HEK293 (cell line): Measurements from ENCODE around the gene CDKN2AIP.

Experiments used
- CTCF ChIA-PET: fragments of 350-600 bp; formaldehyde crosslinking; extraction: SDS; loops from one replicate; lab custom pipeline; 2021; ENCODE audit warnings: antibody characterized with exemption; lab: Yijun Ruan, JAX
- POLR2A ChIA-PET: fragments of 300-600 bp; formaldehyde crosslinking; extraction: SDS; loops from one replicate; lab custom pipeline; 2020; ENCODE audit warnings: antibody characterized with exemption, inconsistent platforms; lab: Yijun Ruan, JAX
- H3K27ac ChIP-seq: fragments of 200-500 bp; sonication (Bioruptor generic); 2 replicates; pipeline ENCODE4 v1.5.1; 2014; ENCODE audit warnings: low read depth, low read length, control low read depth, inconsistent platforms; ENCODE audit errors: extremely low read depth
- H3K36me3 ChIP-seq, 2 experiments: fragments of 200-500 bp in 1 of 2; sonication (Bioruptor generic) in 1 of 2; 1 replicate in 1 of 2; 2 replicates in 1 of 2; pipeline ENCODE4 v1.5.1; 2014 to 2017; ENCODE audit warnings: inconsistent platforms in 2 of 2, low read length in 2 of 2; ENCODE audit not compliant: control insufficient read depth in 2 of 2, insufficient read depth in 1 of 2
- H3K4me1 ChIP-seq: fragments of 200-500 bp; sonication (Bioruptor generic); 2 replicates; pipeline ENCODE4 v1.5.1; 2014; ENCODE audit warnings: mild to moderate bottlenecking, low read length, inconsistent platforms; ENCODE audit not compliant: control insufficient read depth, insufficient read depth
- H3K4me3 ChIP-seq: 2 replicates; pipeline ENCODE4 v1.5.1; 2011; ENCODE audit warnings: low read depth, mild to moderate bottlenecking, control low read depth, low read length, moderate library complexity
- H3K9me3 ChIP-seq: fragments of 200-500 bp; sonication (Bioruptor generic); 2 replicates; pipeline ENCODE4 v1.5.1; 2014; ENCODE audit warnings: low read depth, low read length, inconsistent platforms; ENCODE audit not compliant: control insufficient read depth, insufficient read depth
- BCL11B ChIP-seq: fragments of 450-650 bp; formaldehyde crosslinking; IDR thresholded peaks from 2 replicates; pipeline ENCODE4 v1.5.1; 2016; ENCODE audit warnings: low read depth, missing biosample characterization, missing genetic modification characterization
- CTCF ChIP-seq: fragments of 450-650 bp; formaldehyde crosslinking; IDR thresholded peaks from 2 replicates; pipeline ENCODE4 v1.5.1; 2016; ENCODE audit warnings: missing biosample characterization, missing genetic modification characterization
- FEZF1 ChIP-seq: fragments of 450-650 bp; formaldehyde crosslinking; IDR thresholded peaks from 2 replicates; pipeline ENCODE4 v1.5.1; 2016; ENCODE audit warnings: missing biosample characterization, missing genetic modification characterization
- KLF10 ChIP-seq: fragments of 450-650 bp; IDR thresholded peaks from 2 replicates; pipeline ENCODE4 v1.5.1; 2018; ENCODE audit warnings: missing biosample characterization, mild to moderate bottlenecking, missing genetic modification characterization
- PRDM2 ChIP-seq: fragments of 450-650 bp; formaldehyde crosslinking; IDR thresholded peaks from 2 replicates; pipeline ENCODE4 v1.5.1; 2016; ENCODE audit warnings: missing biosample characterization, missing genetic modification characterization, borderline replicate concordance
- REPIN1 ChIP-seq: fragments of 450-650 bp; formaldehyde crosslinking; IDR thresholded peaks from 2 replicates; pipeline ENCODE4 v1.5.1; 2017; ENCODE audit warnings: missing biosample characterization, missing genetic modification characterization, low read depth
- SCRT1 ChIP-seq: fragments of 450-650 bp; formaldehyde crosslinking; IDR thresholded peaks from 2 replicates; pipeline ENCODE4 v1.5.1; 2016; ENCODE audit warnings: missing biosample characterization, missing genetic modification characterization, borderline replicate concordance
- SP2 ChIP-seq: fragments of 450-650 bp; formaldehyde crosslinking; IDR thresholded peaks from 2 replicates; pipeline ENCODE4 v1.5.1; 2016; ENCODE audit warnings: missing biosample characterization, missing genetic modification characterization
- SP7 ChIP-seq: fragments of 450-650 bp; formaldehyde crosslinking; IDR thresholded peaks from 2 replicates; pipeline ENCODE4 v1.5.1; 2016; ENCODE audit warnings: missing biosample characterization, missing genetic modification characterization
- TCF7L2 ChIP-seq: IDR thresholded peaks from 2 replicates; pipeline ENCODE4 v1.6.1; 2011; ENCODE audit warnings: low read depth, mild to moderate bottlenecking, inconsistent platforms, low read length, moderate library complexity, borderline replicate concordance
- TRIM28 ChIP-seq: IDR thresholded peaks from 2 replicates; pipeline ENCODE4 v1.6.1; 2011; ENCODE audit warnings: low read length, control low read depth, borderline replicate concordance
- ZFP69B ChIP-seq: fragments of 450-650 bp; formaldehyde crosslinking; IDR thresholded peaks from 2 replicates; pipeline ENCODE4 v1.5.1; 2016; ENCODE audit warnings: missing biosample characterization, missing genetic modification characterization
- ZIC2 ChIP-seq: fragments of 450-650 bp; formaldehyde crosslinking; IDR thresholded peaks from 2 replicates; pipeline ENCODE4 v1.5.1; 2016; ENCODE audit warnings: missing biosample characterization, missing genetic modification characterization
- ZNF2 ChIP-seq: fragments of 450-650 bp; formaldehyde crosslinking; IDR thresholded peaks from 2 replicates; pipeline ENCODE4 v1.5.1; 2016; ENCODE audit warnings: missing biosample characterization, missing genetic modification characterization
- ZNF274 ChIP-seq, 2 experiments: fragments of 200-500 bp in 1 of 2; fragments of 450-650 bp in 1 of 2; sonication (Bioruptor generic) in 1 of 2; formaldehyde crosslinking in 1 of 2; IDR thresholded peaks; 2 replicates each; pipeline versions ENCODE4 v1.5.1 to v1.6.1; 2014 to 2016; ENCODE audit warnings: borderline replicate concordance in 1 of 2, inconsistent platforms in 1 of 2, low read length in 1 of 2, missing biosample characterization in 1 of 2, missing genetic modification characterization in 1 of 2
- ZNF335 ChIP-seq: fragments of 450-650 bp; formaldehyde crosslinking; conservative IDR thresholded peaks from 2 replicates; pipeline ENCODE4 v1.5.1; 2016; ENCODE audit warnings: missing biosample characterization, missing genetic modification characterization
- ZNF501 ChIP-seq: fragments of 450-650 bp; formaldehyde crosslinking; IDR thresholded peaks from 2 replicates; pipeline ENCODE4 v1.5.1; 2016; ENCODE audit warnings: missing biosample characterization, missing genetic modification characterization
- ZNF548 ChIP-seq: fragments of 450-650 bp; formaldehyde crosslinking; IDR thresholded peaks from 2 replicates; pipeline ENCODE4 v1.5.1; 2016; ENCODE audit warnings: missing biosample characterization, missing genetic modification characterization
- ZNF561 ChIP-seq: fragments of 450-650 bp; IDR thresholded peaks from 2 replicates; pipeline ENCODE4 v1.5.1; 2018; ENCODE audit warnings: missing biosample characterization, missing genetic modification characterization, borderline replicate concordance
- ZNF571 ChIP-seq: fragments of 450-650 bp; formaldehyde crosslinking; IDR thresholded peaks from 2 replicates; pipeline ENCODE4 v1.5.0; 2017; ENCODE audit warnings: missing biosample characterization, missing genetic modification characterization
- ZNF660 ChIP-seq: fragments of 450-650 bp; IDR thresholded peaks from 2 replicates; pipeline ENCODE4 v1.5.1; 2018; ENCODE audit warnings: missing biosample characterization, mild to moderate bottlenecking, missing genetic modification characterization
- ZNF701 ChIP-seq: fragments of 450-650 bp; formaldehyde crosslinking; IDR thresholded peaks from 2 replicates; pipeline ENCODE4 v1.5.1; 2016; ENCODE audit warnings: missing biosample characterization, missing genetic modification characterization
- ZNF76 ChIP-seq: fragments of 450-650 bp; formaldehyde crosslinking; IDR thresholded peaks from 2 replicates; pipeline ENCODE4; 2016; ENCODE audit warnings: low read depth, missing biosample characterization, missing genetic modification characterization, borderline replicate concordance
- ZSCAN23 ChIP-seq: fragments of 450-650 bp; formaldehyde crosslinking; IDR thresholded peaks from 2 replicates; pipeline ENCODE4 v1.5.1; 2016; ENCODE audit warnings: missing biosample characterization, missing genetic modification characterization
- ZSCAN30 ChIP-seq: fragments of 450-650 bp; IDR thresholded peaks from 2 replicates; pipeline ENCODE4 v1.5.1; 2018; ENCODE audit warnings: missing biosample characterization, mild to moderate bottlenecking, missing genetic modification characterization, moderate library complexity
- ZXDB ChIP-seq: fragments of 450-650 bp; formaldehyde crosslinking; IDR thresholded peaks from 2 replicates; pipeline ENCODE4 v1.5.1; 2016; ENCODE audit warnings: missing biosample characterization, missing genetic modification characterization
- TF ChIP-seq, protein P1 (sequence below): fragments of 450-650 bp; formaldehyde crosslinking; IDR thresholded peaks from 2 replicates; pipeline ENCODE4 v1.5.1; 2016; ENCODE audit warnings: missing biosample characterization, missing genetic modification characterization, low read depth
- TF ChIP-seq, protein P2 (sequence below): fragments of 450-650 bp; IDR thresholded peaks from 2 replicates; pipeline ENCODE4 v1.5.1; 2018; ENCODE audit warnings: missing biosample characterization, missing genetic modification characterization

CDKN2AIP gene

GRCh38 chr4:183471946-183472708 is 27.7 kb downstream of the CDKN2AIP start:
- H3K4me3 ChIP-seq: no peak overlapping the region
- ChIA-PET CTCF (interaction anchor here (0.6 to 0.9 kb wide), 3 partner anchors 10 to 256 kb away, joined by 3 to 4 read pairs (median 3); no protein-coding TSS in a partner anchor), POLR2A (no interaction called here)
- H3K36me3 ChIP-seq: no peaks in the 10 kb centered on the region
- H3K4me1 ChIP-seq: no peaks in the 10 kb centered on the region
- no peaks in the 10 kb centered on the region for H3K9me3 ChIP-seq
- no peak overlapping the region for H3K27ac ChIP-seq
- TF ChIP-seq SP7 (tag by site-specific recombination): no peak
- TF ChIP-seq ZNF561 (tag by site-specific recombination): no peak
- no peak for TF ChIP-seq ZIC2 (tag by site-specific recombination)
- TF ChIP-seq, protein P1, sequence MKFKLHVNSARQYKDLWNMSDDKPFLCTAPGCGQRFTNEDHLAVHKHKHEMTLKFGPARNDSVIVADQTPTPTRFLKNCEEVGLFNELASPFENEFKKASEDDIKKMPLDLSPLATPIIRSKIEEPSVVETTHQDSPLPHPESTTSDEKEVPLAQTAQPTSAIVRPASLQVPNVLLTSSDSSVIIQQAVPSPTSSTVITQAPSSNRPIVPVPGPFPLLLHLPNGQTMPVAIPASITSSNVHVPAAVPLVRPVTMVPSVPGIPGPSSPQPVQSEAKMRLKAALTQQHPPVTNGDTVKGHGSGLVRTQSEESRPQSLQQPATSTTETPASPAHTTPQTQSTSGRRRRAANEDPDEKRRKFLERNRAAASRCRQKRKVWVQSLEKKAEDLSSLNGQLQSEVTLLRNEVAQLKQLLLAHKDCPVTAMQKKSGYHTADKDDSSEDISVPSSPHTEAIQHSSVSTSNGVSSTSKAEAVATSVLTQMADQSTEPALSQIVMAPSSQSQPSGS (tag by site-specific recombination): no peak
- TF ChIP-seq ZNF571 (tag by site-specific recombination): no peak
- TF ChIP-seq ZNF548 (tag by site-specific recombination): no peak
- no peak for TF ChIP-seq ZNF660 (tag by site-specific recombination)
- TF ChIP-seq ZNF2 (tag by site-specific recombination): no peak
- no peak for TF ChIP-seq ZFP69B (tag by site-specific recombination)
- TF ChIP-seq ZNF501 (tag by site-specific recombination): no peak
- TF ChIP-seq BCL11B: no peak
- no peak for TF ChIP-seq TRIM28
- no peak for TF ChIP-seq ZNF701 (tag by site-specific recombination)
- TF ChIP-seq ZXDB (tag by site-specific recombination): no peak
- TF ChIP-seq ZNF335: no peak
- peak; percentile 50 for TF ChIP-seq CTCF (tag by site-specific recombination)
- TF ChIP-seq ZNF274 (IDR thresholded peaks at IDR 0.05; ENCODE audit: low read length): no peak
- no peak for TF ChIP-seq ZNF274 (tag by site-specific recombination; IDR thresholded peaks at IDR 0.05; ENCODE audit: borderline replicate concordance)
- no peak for TF ChIP-seq PRDM2
- no peak for TF ChIP-seq TCF7L2
- TF ChIP-seq SCRT1 (tag by site-specific recombination): peak; percentile 71; the same call in 1 of the 2 replicates
- TF ChIP-seq, protein P2, sequence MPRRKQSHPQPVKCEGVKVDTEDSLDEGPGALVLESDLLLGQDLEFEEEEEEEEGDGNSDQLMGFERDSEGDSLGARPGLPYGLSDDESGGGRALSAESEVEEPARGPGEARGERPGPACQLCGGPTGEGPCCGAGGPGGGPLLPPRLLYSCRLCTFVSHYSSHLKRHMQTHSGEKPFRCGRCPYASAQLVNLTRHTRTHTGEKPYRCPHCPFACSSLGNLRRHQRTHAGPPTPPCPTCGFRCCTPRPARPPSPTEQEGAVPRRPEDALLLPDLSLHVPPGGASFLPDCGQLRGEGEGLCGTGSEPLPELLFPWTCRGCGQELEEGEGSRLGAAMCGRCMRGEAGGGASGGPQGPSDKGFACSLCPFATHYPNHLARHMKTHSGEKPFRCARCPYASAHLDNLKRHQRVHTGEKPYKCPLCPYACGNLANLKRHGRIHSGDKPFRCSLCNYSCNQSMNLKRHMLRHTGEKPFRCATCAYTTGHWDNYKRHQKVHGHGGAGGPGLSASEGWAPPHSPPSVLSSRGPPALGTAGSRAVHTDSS (tag by site-specific recombination): no peak
- 0 out of 2 replicates have a peak, but pooled peaks have one; percentile 17 for TF ChIP-seq KLF10 (tag by site-specific recombination)
- no peak for TF ChIP-seq SP2 (tag by site-specific recombination)
- TF ChIP-seq REPIN1 (tag by site-specific recombination): no peak
- no peak for TF ChIP-seq FEZF1 (tag by site-specific recombination)
- TF ChIP-seq ZSCAN23 (tag by site-specific recombination): no peak
- TF ChIP-seq ZNF76 (tag by site-specific recombination): no peak
- TF ChIP-seq ZSCAN30 (tag by site-specific recombination): no peak
